Effector CD4-positive, alpha-beta T cell (primary cell): ENCODE measurements around the gene ATP6V0D1.
"Not testable (repeated sequence)": the region's sequence is repeated elsewhere in the genome, so short reads cannot be mapped to it uniquely, and the experiment has no call there.

Source experiments
- DNase-seq: peaks from one replicate; pipeline ENCODE4 v3.0.0-alpha.2; 2020
- total RNA-seq: gene quantifications from one replicate; lab custom pipeline; 2026; lab: John Stamatoyannopoulos, UW

Gene ATP6V0D1
- total RNA-seq = 63.0 reads per million, percentile 73 among the genes with 10 or more reads in this experiment

GRCh38 chr16:67480833-67481560 is at the start of gene ATP6V0D1:
Gene ATP6V0D1, minus strand, starts transcription at chr16:67481157. Its CDS starts 71 bp downstream, at chr16:67481086.
- peak; percentile 98 for DNase-seq

- no peak for DNase-seq
Measured at GRCh38 chr16:67530013-67530939, 49.3 kb upstream of the ATP6V0D1 start.

- no peak for DNase-seq
Measured at GRCh38 chr16:67529582-67530012, 48.6 kb upstream of the ATP6V0D1 start.

- no peak for DNase-seq
Measured at GRCh38 chr16:67528870-67529581, 48.1 kb upstream of the ATP6V0D1 start.

GRCh38 chr16:67528222-67528869 is 47.4 kb upstream of the ATP6V0D1 start, which contains the start of gene RIPOR1:
Gene RIPOR1, plus strand, starts transcription at chr16:67528829. Its CDS starts 9,618 bp downstream, at chr16:67538447.
- DNase-seq = peak; percentile 44

GRCh38 chr16:67526149-67526791 is 45.3 kb upstream of the ATP6V0D1 start:
- DNase-seq = no peak

GRCh38 chr16:67525176-67525860 is 44.4 kb upstream of the ATP6V0D1 start:
- DNase-seq = no peak

GRCh38 chr16:67521095-67521804 is 40.3 kb upstream of the ATP6V0D1 start:
- DNase-seq = peak; percentile 98

- no peak for DNase-seq
Measured at GRCh38 chr16:67519242-67519641, 38.3 kb upstream of the ATP6V0D1 start.

GRCh38 chr16:67518676-67519075 is 37.7 kb upstream of the ATP6V0D1 start:
- no peak for DNase-seq

- no peak for DNase-seq
Measured at GRCh38 chr16:67517661-67518423, 36.9 kb upstream of the ATP6V0D1 start.

- DNase-seq = no peak
Measured at GRCh38 chr16:67517155-67517445, 36.1 kb upstream of the ATP6V0D1 start.

- DNase-seq = no peak
Measured at GRCh38 chr16:67516296-67517154, 35.6 kb upstream of the ATP6V0D1 start.

GRCh38 chr16:67514382-67514828 is 33.4 kb upstream of the ATP6V0D1 start:
- peak; percentile 78 for DNase-seq

GRCh38 chr16:67513892-67514291 is 32.9 kb upstream of the ATP6V0D1 start:
- not testable (repeated sequence) for DNase-seq

- no peak for DNase-seq
Measured at GRCh38 chr16:67509016-67509415, 28.1 kb upstream of the ATP6V0D1 start.

GRCh38 chr16:67506468-67506867 is 25.5 kb upstream of the ATP6V0D1 start:
- no peak for DNase-seq
